HG03159 (cell line): ENCODE results near the gene MARK3.

Experiments
- ATAC-seq: cut with Tn5 transposase; IDR thresholded peaks from one replicate; pipeline ENCODE4 v1.9.1; 2021; ENCODE audit warnings: mild to moderate bottlenecking, moderate library complexity; ENCODE audit not compliant: unreplicated experiment

The MARK3 gene

GRCh38 chr14:103366741-103367140 is 18.5 kb upstream of the MARK3 start:
- ATAC-seq = no peak

DNA sequence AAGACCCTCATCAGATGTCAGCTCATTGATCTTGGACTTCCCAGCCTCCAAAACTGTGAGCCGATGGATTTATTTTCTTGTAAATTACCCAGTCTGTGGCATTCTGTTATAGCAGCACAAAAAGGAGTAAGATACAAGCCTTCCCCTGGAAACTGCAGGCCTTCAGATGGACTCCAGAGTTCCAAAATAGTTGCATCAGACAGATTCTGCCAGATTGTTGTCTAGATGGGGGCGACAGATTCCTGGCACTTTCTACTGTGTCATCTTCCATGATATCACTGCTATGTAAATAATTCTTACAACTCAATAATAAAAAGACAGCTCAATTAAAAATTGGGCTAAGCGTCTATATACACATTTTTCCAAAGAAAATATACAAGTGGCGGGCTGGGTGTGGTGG is 17.2 kb upstream of the MARK3 start:
- no peak for ATAC-seq

DNA sequence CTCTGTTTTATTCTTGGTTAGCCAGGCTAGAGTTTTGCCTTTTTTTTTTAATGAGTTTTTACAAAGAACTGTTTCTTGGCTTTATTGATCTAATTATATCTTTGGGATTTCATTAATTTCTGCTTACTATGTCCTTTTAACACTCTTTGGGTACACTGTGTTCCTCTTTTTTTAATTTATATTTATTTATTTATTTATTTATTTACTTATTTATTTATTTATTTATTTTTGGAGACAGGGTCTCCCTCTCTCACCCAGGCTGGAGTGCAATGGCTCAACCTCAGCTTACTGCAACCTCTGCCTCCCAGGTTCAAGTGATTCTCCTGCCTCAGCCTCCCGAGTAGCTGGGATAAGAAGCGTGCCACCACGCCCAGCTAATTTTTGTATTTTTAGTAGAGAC is 15.1 kb upstream of the MARK3 start:
- no peak for ATAC-seq

DNA sequence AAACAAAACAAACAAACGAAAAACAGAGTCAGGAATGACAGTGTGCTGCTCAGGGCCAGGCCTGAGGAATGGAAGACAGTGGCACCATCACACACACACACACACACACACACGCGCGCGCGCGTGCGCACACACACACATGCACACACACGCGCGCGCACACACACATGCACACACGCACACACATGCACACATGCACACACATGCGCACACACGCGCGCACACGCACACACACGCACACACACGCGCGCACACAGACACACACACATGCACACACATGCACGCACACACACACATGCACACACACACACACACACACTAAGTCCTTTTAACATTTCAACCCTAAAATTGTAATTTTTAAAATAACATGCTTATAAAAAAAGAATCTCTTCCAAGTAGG is 13.2 kb upstream of the MARK3 start:
- no peak for ATAC-seq

DNA sequence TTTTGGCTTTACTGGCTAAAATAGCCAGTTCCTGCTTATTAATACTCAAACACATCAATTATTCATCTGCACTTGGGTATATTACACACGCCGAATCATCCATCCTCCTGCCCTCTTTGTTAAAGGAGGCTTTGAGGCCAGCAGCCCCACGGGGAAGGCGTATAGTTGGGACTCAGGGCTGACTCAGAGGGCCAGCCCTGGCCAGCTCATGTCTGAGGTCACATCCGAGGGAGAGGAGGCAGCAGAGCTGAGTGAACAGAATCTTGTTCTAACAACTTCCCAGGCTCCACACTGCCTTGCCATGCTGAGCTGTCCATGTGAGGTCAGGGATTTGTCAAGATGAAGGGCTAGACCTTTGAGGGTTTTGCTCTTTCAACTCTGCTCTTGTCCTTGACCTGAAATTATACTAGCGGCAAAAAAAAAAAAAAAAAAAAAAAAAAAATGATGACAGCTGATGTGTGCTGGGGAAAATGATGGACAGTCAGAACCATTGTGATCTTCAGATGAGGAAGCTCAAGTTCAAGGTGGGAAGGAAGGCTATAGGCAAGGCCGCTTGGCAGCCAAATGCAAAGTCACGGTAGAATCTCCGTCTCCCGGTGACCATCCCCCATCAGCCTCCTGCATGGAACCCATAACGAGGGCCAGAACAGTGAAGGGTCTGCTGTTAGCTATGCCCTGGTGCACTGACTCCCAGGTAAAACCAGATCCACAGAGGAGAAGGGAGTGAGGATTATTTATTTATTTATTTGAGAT is 12.5 kb upstream of the MARK3 start:
- ATAC-seq = no peak

- no peak for ATAC-seq
These were observed 11.1 kb upstream of the MARK3 start for GRCh38 chr14:103374121-103374520.

- no peak for ATAC-seq
These were observed 7.6 kb upstream of the MARK3 start for GRCh38 chr14:103377522-103378037.

- no peak for ATAC-seq
These were observed 7.0 kb upstream of the MARK3 start for GRCh38 chr14:103378038-103378854.

DNA sequence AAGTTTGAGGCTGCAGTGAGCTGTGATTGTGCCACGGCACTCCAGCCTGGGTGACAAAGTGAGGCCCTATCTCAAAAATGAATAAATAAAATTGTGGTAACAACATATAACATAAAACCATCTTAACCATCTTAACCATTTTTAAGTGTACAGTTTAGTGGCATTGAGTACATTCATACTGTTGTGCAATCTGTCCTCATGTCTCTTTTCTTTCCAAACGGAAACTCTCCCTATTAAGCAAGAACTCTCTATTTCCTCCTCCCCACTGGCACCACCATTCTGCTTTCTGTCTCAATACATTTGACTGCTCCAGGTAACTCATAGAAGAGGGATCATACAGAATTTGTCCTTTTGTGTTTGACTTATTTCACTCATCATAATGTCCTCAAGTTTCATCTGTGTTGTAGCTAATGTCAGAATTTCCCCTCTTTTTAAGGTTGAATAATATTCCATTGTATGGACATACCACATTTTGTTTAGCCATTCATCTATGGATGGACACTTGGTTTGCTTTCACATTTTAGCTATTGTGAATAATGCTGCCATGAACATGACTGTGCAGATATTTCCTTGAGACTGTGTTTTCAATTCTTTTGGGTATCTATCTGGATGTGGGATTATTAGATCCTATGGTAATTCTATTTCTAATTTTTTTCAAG is 4.4 kb upstream of the MARK3 start:
- no peak for ATAC-seq

- ATAC-seq = no peak
These were observed 2.8 kb upstream of the MARK3 start for GRCh38 chr14:103382376-103382775.

DNA sequence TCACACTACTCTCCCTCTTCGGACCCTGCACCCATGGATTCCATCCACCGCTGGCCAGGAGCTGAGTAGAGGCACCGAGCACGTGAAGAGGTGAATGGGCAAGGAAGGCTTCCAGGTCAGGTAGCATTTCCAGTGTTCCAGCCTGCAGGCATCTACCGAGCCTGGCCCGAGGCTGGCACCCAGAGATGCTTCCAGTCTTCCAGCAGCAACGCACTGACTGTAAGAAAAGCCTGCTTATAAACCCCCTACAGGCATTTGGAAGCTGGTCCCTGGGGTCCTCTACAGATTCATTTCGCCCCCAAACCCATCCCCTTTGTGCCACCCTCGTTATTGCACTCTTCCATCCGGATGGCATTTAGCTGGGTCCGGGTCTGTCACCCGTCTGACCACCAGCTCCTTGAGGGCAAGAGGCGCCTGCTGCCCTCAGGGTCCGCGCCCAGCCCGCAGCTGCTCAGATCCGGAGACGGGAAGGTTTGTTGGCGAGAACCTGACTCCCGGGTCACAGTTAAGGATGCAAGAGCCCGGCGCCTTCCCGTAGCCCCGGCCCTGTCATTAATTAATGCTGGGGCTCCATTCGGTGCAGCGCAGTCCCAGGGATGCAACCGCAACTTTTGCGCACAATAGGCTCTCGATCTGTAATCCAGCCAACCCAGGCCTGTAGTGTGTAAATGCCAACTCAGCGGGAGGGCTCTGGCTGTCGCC is 614 bp upstream of the MARK3 start:
- peak; percentile 25 for ATAC-seq

GRCh38 chr14:103385929-103386712 is 906 bp downstream of the MARK3 start:
- ATAC-seq = peak; percentile 1

- no peak for ATAC-seq
These were observed 1.6 kb downstream of the MARK3 start for GRCh38 chr14:103386713-103387329.

- ATAC-seq = no peak
These were observed 3.4 kb downstream of the MARK3 start for GRCh38 chr14:103388664-103389063.

GRCh38 chr14:103390605-103391004 is 5.4 kb downstream of the MARK3 start:
- ATAC-seq = no peak

GRCh38 chr14:103391048-103391447 is 5.8 kb downstream of the MARK3 start:
- no peak for ATAC-seq

DNA sequence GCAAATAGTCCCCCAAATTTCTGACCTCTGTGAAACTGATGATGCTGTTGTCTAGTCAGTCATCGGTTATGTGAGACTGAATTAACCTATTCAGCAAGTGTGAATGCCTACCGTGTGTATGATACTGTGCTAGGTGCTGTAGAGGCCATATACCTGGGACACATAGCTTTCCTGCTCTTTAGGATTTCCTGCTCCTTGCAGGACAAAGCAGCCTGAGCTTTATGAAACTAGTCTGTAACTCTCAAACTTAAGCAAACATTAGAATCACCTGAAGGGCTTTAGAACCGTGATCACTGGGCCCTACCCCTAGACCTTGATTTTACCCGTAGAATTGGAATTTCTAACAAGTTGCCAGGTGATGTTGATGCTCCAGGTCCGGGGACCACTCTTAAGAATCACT is 6.9 kb downstream of the MARK3 start:
- no peak for ATAC-seq

DNA sequence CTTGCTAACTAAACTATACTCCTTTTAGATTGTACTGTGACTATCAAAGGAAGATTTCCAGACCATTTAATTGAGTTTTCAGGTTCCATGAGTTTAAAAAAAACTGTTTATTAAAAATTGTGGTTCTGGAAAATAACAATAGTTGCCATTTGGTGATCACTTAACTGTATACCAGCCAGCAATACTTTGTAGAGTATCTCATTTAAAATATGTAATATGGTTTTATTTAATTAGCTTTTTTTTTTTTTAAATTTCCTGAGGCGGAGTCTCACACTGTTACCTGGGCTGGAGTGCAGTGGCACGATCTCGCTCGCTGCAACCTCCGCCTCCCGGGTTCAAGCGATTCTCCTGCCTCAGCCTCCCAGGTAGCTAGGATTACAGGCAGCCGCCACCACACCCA is 7.4 kb downstream of the MARK3 start:
- ATAC-seq = no peak

- no peak for ATAC-seq
These were observed 7.9 kb downstream of the MARK3 start for GRCh38 chr14:103393070-103393469.
